ENCODE results near the gene HOXA5.

The HOXA5 gene

DNA sequence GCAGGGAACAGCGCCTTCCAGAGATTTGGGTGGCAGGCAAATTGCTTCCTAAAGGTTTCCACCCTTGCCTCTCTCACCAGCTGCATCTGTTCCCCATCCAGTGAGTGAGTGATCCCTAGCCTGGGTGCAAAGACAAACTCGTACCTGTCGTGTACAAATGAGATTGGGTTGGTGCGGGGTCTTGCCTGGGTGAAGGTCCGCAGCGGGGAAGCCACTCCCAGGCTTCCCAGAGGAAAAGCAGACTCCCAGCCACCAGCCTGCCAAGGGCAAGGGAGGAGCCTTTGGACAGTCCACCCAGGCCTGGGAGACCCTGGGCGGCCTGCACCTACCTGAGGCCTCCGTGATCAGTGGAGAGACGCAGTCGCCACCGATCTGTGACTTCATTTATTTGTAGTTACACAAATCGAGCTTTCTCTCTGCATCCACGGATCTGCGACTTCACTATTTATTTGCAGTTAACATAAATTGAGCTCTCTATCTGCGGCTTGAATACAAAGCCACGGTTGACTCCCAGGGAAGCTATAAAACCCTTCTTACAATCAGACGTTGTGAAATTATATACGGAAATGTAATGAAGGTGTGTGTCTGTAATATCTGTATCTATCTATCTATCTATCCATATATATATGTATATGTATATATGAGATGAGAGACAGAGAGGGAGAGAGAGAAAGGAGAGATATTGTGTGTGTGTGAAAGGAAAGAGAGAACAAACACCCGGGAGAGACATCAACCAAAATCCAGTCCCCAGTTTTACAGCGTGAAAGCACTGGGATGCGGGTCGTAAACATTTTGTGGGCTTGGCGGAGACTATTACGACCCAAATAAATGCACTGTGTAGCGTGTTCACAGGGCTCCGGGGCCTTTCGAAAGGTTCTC lies 16.0 kb upstream of the HOXA5 start:
- no peak for DNase-seq (ENCODE audit: low spot score)

DNA sequence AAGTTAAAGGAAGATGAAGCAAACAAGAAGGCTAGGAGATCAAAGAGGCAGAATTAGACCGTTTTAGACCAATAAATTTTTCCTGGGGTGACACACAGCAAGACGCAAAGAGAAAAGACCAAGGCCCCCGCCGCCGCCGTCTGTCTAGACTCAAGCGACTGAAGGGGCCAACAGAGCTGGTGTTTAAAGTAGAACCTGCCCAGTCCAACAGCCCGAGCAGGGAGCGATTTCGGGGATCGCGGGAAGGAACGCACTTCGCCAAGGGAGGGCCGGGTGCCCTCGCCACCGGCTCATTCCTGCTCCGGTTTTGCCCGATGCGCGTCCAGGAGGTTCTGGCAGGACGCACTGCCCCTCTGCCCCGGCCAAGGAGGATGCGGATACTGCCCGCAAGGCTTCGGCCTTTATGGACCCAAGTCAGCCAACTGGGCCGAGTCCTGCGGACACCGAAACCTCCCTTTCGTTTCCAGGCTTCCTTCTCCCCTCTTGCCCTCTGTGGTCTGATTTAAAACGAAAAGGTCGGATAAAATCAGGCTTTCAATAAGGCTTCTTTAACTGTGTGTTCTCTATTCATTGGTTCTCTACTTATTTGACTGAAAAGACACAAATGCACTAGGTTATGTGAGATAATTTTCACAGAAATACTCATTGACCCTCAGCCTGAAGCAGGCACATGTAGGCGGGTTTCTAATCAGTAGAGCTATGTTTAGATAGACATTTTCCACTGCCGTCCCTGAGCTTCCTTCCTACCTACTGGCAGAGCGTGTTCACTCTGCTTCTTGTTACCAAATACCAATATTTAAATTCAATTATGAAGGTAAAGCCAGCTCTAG lies 15.2 kb upstream of the HOXA5 start:
- DNase-seq (ENCODE audit: low spot score), result no peak

DNA sequence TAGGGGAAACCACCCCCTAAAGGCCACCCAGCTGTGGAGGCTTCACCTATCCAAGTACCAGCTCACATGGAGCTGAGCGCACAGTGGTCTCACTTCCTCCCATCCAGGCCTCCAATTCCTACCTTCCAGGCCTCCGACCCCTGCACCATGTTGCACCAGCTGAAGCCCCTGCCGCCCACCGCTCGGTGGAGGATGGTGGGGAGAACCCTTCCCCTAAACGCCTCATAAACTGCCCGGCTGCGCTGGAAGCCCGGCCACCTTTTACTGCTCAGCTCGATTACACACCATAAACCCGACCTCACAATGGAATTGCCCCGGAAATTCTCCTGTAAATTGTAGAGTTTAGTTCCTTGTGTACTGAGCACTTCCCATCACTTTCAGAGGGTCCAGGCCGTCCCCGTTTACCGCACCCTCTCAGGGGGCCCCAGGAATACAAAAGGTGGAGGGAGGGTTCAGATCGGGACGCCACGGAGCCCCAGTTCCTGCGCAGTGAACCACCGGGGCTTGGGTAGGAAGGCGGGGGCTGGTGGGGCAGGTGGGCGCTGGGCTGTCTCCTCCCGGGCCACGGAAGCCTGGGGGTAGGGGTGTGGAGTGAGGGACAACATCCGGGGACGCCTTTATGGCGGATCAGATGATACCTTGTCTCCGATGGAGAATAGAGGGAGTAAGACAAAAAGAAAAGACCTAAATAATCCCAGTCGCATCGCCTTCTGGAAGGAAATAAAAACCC lies 14.4 kb upstream of the HOXA5 start:
- no peak for DNase-seq (ENCODE audit: low spot score)

DNA sequence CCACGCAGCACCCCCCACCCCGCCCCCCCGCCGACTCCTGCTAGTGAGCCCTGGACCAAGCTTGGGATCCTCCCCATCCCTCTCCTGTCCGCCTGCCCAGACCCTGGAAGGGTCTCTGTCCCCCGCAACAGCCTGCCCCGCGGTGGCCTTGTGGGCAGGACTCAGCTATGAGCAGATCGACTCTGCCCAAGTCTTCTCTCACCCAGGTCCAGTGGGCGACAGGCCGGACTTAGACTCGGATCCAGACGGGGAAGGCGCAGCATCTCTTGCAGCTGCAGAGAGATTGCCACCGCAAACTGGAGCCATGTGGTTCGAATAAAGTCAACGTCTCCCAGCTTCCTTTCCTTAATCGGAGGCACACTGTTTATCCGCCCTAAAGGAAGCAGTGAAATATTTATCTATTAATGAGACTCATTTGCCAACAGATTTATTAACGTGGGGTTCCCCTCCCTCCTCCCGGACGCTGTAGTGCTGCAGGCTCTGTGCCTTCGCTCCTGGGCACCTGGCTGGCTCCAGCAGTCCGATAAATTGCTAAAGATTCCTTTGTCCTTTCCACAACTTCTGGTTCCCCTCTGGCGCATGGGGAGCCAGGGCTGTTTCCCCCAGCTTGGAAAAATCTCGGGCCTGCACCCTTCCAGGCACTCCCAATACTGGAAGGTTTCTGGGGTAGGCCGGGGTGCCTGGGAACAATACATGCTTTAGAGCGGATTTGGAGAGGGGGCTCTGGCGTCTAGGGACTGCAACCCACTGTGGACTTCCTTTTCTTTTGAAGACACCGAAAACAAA lies 13.6 kb upstream of the HOXA5 start:
- DNase-seq (ENCODE audit: low spot score), result no peak

DNA sequence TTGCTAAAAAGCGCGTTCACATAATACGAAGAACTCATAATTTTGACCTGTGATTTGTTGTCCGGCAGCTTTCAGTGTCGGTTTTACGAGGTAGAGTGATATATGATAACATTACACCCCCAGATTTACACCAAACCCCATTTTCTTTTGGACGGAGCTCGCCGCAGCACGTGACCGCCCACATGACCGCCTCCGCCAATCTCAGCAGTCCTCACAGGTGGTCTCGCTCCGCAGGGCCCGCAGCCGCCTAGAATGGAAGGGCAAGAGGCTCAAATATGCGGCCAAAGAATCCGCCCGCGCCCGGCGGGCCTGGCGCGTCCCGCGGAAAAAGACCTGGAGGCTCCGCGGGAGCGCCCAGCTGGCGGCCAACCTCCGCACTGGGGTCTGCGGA lies 13.0 kb upstream of the HOXA5 start, which contains the start of gene HOXA7:
TSS of gene HOXA7 (minus strand) at position 168 of the 391 bp plus-strand sequence. CDS start at position 38, 130 bp downstream.
- DNase-seq (ENCODE audit: low spot score), result no peak

DNA sequence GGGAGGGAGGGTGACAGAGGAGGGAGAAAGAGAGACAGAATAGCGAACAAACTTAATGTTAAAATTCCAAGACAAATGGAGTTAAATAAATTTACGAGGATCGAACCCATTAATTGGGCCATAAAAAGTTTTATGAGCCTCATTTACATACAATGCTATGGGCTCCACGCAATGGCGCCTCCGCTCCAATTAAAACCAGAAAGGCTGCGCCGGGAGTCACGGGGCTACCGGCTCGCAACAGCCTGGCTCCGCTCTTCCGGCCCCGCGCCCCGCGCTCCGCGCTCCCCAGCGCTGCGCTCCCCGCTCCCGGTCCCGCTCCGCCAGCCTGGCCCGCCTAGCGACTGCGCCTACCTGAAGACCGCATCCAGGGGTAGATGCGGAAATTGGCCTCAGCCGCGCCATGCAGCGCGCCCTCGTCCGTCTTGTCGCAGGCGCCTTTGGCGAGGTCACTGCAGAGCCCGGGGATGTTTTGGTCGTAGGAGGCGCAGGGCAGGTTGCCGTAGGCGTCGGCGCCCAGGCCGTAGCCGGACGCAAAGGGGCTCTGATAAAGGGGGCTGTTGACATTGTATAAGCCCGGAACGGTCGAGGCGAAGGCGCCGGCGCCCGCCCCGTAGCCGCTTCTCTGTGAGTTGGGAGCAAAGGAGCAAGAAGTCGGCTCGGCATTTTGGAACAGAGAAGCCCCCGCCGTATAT lies 12.5 kb upstream of the HOXA5 start:
- DNase-seq (ENCODE audit: low spot score), result no peak

DNA sequence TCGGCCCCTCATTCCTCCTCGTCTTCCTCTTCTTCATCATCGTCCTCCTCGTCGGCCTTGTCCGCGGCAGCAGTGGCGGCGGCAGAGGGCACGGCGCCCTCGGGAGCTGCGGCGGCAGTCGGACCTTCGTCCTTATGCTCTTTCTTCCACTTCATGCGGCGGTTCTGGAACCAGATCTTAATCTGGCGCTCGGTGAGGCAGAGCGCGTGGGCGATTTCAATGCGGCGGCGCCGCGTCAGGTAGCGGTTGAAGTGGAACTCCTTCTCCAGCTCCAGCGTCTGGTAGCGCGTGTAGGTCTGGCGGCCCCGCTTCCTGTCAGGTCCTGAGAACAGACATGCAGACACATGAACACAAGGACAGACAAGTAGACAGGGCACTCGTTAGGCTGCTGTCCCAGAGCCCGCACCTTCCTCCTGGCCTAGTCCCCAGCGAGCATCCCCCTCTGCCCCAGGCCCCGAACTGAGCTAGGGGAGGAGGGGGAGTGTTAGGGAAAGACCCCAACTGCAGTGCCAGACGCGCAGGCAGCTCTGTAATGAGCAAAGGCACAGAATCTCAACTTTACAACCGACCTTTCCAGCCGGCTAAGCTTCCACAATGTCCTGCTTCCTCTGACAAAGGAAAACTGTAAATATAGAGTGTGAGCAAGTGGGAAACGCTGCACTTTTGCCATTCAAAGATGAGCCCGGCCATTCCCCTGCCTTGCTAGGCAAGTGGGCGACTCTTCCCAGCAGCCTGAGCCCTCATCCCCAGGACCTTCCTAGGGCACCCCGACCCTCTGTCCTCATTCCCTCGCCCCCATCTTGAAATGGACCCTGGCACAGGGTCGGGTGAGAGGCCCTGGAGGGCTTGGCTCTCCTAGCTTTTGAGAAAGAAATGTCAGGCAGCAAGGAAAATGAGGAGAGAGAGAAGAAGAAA lies 11.7 kb upstream of the HOXA5 start:
- no peak for DNase-seq (ENCODE audit: low spot score)

DNA sequence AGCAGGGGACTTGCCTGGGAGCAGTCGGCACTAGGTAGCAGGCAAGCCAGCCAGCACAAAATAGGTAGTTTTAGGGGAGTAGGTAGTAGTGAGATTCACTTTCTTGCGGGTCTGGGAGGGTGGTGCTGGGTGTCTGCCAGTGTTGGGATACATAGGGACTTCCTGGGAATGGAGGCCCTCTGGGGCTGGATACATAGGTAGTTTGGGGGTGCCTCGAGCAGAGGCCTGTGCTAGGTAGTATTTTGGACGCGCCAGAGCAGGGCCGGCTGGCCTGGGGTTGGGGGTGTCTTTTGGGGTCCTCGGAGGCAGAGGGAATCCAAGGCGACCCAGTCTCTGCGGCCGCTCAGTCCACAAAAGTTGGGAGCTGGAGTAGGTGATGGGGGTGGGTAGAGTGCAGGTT lies 10.9 kb upstream of the HOXA5 start:
- DNase-seq (ENCODE audit: low spot score), result no peak

DNA sequence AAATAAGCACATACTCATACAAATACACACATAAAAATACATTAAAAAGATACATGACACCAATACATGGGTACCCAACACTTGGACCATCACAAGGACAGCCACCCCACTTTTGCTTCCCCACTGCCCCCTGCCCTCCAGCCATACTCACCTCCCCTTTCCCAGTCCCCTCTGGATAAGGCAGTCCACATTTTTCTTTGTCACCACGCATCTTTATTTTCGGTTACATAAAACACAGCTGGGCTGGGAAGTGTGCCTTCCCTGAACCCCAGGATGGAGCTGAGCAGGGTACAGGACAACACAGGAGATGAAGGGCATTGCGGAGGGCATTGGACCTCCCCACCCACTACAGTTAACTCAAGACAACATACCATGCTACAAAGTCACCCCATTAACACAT lies 10.0 kb upstream of the HOXA5 start:
- DNase-seq (ENCODE audit: low spot score), result no peak

DNA sequence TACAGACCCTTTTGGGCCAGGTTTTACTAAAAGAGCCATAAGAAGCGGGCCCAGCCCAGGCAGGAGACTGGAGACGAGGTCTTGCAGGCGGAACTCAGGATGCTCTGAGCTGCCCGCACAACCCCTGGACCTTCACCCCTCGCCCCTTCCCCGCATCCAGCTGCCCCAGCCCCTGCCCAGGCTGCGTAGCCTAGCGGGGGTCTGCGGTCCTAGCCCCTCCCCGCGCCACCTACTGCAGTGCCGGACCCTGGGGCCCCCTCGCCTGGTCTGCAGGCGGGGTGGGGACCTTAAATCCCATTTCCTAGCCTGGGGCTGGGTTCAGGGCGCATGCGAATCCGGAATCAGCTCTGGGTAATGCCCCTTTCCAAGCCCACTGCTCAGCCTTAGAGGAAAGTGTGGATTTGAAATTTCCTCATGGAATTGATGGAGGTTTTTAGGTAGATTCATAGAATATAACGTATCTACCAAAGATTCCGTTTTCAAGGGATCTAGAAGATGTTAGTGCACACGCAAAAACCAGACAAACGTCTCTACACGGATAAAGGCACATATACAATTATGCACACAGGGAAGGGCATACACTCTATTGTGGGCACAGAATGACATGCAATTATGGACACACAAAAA lies 9.4 kb upstream of the HOXA5 start:
- DNase-seq (ENCODE audit: low spot score), result no peak

DNA sequence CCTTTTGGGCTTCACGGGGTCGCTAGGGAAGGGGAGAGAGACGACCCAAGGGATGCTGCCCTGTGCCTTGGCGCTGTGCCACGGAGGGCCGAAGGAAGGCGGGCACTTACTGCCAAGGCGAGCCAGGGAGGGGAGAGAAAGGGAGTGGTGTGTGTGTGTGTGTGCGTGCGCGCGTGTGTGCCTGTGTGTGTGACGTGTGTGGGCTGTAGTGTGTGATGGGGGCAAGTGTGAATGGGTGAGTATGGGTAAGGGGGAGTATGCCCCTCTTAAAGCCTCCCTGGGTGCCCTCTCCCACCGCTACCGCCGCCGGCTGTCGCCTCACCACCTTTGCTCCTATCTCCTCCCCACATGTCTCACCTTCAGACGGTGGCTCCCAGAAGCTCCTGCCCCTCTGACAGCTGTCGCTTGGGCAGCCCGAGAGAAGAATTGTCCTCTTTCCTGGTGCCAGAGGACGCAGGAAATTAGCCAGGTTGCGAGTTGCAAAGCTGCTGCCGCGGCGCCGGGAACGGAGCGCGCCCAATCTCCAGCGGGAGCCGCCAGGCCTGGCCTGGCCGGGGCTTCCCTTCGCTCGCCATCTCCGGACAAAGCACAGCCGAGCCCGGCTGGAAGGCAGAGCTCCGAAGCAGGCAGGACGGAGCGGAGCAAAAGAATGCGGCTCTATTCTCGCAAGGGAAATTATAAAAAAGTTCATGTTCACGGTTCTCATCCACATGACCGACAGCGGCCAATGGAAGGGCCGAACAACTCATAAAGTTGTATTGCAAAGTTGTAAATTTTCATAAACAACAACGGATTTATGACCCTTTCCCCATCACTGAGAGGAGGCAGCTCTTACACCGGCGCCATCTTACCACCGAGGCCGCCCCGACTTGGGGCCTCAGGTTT lies 8.7 kb upstream of the HOXA5 start, which contains the start of gene HOXA3:
TSS of gene HOXA3 (minus strand) at position 653 of the 885 bp plus-strand sequence. CDS start 41,943 bp downstream, outside the sequence.
- DNase-seq (ENCODE audit: low spot score), result no peak

DNA sequence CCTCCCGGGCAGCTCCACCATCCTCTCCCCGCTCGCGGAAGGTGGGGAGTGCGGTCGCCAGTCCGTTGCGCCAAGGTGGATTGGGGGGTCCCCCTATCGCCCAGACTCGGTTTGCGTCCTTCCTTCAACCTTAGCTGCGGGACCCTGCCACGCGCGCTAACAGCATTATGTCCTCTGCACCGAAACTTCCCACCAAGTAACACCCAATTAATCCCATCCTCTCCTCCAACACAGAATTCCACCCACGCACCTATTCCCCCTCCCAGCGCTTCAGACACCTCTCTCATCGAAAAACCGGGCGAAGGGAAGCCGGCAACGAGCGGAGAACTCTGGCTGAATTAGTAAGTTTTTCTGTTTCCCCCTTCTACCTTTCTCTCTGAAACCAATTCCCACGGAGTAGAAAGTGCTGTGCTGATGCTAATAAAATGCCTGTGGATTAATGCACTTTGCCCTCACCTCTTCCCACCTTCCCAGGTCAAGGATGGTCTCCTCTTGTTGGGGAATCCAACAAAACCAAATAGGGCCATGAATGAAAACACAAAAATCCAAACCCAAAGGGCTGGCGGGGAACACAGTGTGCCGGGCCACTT lies 8.0 kb upstream of the HOXA5 start:
- DNase-seq (ENCODE audit: low spot score), result no peak

DNA sequence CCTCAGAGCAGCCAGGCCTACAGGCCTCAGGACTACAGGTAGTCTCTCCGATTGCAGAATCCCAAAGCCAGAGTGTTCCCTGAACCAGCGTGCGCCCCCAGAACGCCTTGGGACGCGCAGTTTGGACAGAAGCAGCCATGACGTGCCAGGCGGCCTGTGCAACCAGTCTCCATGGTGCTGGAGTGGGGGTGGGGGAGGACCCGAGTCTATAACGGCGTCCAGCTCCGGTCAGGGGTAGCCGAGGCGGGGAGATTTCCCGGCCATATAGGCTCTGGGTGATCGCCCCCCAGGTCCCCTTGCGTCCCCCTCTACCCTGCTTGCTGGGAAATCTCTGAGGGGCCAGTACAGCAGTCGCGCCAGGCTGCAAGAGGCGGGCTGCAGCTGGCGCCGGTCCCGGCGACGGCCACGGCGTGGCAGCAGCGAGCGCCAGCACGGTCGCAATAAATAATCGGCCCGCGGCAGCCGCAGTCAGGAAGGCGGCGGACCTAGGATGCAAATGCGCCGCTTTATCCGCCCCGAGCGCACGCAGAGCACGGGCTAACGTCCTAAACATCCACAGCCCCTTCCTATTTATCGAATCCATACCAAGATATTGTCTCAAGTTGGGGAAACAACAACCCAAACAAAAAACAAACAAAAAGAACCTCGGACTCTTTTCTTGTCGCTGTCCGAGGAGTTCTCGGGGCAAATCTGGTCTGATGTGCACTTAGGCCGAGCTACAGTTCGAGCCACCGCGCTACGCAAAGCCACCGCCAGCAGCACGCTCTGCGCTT lies 7.3 kb upstream of the HOXA5 start:
- DNase-seq (ENCODE audit: low spot score), result peak; percentile 26

DNA sequence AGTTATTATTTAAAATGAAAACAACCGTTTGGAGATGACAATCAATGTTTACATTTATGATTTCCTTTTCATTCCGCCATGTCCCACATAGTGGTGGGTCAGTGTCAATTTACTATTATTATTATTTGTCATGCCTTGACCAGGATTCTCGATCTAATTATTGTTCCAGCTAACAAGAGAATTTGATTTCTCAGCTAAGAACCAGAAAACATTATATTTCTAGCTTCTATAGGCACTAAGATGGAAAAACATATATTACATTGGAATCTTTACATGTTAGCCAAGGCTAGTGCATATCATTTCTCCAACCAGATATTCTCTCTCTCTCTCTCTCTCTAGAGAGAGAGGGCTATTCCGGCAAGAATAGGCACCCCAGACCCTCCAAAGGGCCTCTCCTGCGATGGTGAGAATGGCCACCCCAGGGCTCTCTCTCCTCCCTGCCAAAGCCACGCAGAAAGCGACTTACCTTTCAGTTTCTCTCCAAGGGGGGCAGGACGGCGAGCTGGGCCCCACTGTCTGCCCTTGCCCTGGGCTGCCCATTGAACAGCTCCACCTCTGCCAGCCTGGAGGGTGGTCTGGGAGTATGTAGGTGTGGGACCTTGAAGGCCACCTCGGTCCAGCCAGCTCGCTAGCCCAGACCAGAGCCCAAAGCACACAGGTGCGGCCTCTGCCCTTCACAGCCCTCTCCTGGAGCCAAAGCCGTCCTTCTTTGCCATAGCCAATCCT lies 6.5 kb upstream of the HOXA5 start:
- DNase-seq (ENCODE audit: low spot score), result no peak

DNA sequence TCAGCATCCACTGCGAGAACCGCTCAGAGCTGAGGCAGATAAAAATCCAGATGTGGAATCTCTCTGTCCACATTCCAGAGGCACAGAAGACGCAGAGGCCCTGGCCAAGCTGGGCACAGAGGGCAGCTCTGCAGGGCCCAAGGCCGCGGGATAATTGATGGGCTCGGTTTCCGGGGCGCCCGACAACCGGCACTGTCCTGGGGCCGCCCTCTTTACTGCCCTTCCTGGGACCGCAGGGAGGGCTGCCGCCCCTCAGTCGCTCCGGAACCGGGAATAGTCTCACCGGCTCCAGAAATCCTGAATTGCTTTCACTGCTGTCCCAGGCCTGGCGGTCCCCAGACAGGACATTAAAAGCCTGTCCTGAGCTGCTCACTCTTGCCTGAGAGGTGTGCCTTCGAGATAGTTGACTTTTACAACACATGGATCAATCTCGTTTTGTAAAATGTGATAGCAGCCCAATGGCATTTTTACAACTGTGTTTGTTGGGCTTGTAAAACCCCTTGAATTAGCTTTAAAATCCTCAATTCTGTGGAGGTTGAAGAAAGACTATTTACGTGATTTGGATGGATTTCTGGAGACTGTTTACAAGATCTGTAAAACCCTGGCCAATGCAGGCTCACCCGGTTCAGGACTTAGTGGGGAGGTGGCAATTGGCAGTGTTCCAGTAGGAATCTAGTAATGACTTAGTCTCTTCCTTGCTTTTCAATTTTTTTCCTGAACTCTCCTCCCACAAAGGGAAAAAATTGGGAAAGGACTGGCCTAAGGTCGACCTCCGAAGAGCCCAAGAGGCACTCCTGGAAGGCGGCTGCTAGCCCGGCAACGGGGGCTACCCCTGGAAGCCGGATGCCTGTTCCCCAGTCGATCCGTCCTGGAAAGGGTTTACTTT lies 5.5 kb upstream of the HOXA5 start:
- no peak for DNase-seq (ENCODE audit: low spot score)
